Activated CD4-positive, alpha-beta T cell treated with anti-CD3 and anti-CD28 coated beads for 48 hours (primary cell): ENCODE data around the gene SPZ1.
"Not testable (repeated sequence)": the region's sequence is repeated elsewhere in the genome, so short reads cannot be mapped to it uniquely, and the experiment has no call there.

Experiments
- DNase-seq: peaks from one replicate; pipeline ENCODE4 v3.0.0-alpha.2; 2020

SPZ1 gene, protein sequence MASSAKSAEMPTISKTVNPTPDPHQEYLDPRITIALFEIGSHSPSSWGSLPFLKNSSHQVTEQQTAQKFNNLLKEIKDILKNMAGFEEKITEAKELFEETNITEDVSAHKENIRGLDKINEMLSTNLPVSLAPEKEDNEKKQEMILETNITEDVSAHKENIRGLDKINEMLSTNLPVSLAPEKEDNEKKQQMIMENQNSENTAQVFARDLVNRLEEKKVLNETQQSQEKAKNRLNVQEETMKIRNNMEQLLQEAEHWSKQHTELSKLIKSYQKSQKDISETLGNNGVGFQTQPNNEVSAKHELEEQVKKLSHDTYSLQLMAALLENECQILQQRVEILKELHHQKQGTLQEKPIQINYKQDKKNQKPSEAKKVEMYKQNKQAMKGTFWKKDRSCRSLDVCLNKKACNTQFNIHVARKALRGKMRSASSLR

GRCh38 chr5:80319702-80320101, at the start of gene SPZ1:
TSS of gene SPZ1 (plus strand) at chr5:80320002. CDS start at chr5:80320216, 214 bp downstream.
- DNase-seq: no peak

DNA sequence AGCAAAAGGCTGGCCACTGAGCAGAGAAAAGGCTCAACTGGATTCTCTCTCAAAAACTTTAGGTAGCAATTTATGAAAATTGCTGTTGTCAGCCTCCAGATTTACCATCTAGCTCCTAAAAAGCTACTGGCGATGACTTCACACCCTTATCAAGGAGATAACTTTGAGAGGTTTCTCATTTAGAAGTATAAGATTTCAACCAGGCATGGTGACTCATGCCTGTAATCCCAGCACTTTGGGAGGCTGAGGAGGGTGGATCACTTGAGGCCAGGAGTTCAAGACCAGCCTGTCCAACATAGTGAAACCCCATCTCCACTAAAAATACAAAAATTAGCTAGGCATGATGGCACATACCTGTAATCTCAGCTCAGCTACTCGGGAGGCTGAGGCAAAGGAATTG, 49.3 kb upstream of the SPZ1 start:
- not testable (repeated sequence) for DNase-seq

- peak; percentile 20 for DNase-seq
Observed at GRCh38 chr5:80275347-80275746, 44.5 kb upstream of the SPZ1 start.

DNA sequence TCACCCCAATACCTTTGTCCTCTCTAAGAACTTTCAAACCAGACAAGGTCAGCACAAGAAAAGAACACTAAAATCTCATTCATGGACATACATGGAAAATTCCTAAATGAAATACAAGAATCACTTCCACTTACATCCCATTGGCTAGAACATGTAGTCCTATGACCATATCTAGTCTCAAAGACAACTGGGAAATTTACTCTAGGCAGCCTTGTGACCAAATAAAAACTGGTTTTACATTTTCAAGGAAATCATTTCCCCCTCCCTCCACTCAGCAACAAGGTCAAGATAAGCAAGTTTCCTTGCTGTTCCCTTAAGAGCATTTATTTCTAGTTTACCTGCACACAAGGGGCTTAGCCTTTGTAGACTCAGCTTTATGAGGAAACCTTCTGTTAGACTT, 43.6 kb upstream of the SPZ1 start:
- no peak for DNase-seq

DNA sequence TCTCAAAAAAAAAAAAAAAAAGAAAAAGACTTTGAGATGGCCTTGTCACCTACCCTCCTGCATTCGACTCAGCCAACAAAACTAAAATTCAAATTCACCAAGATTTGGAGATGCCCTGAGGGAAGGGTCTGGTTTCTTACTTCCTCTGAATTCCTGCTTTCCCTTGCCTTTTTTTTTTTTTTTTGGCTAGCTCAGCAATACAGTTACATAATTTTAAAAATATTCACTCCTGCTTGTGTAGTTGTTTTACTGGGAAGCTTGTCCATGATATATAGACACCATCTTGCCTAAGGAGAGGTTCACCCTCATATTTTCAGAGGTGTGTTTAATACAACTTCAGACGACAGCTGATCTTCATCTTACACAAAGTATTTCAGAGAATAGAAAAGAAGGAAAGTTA, 42.6 kb upstream of the SPZ1 start:
- no peak for DNase-seq

DNA sequence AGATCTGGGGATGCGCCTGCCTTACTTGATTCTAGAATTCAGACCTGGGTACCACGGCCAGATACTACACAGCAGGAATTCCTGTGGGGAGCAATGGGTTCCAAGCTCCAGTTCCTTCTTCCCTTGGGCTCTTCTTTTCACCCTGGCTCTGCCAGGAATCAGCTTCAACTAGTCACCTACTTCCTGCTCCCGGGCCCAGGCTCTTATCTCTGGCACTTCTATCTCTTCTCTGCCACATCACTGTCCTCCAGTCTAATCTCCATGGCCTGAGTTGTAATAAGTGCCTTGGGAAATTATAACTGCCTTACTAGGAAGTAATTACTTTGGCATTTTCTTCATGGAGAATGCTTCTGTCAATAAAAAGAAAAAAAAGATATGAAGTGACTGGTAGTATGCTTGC, 37.7 kb upstream of the SPZ1 start:
- no peak for DNase-seq

GRCh38 chr5:80283360-80283759, 36.4 kb upstream of the SPZ1 start:
- no peak for DNase-seq

GRCh38 chr5:80284720-80285119, 35.1 kb upstream of the SPZ1 start:
- peak; percentile 46 for DNase-seq

DNA sequence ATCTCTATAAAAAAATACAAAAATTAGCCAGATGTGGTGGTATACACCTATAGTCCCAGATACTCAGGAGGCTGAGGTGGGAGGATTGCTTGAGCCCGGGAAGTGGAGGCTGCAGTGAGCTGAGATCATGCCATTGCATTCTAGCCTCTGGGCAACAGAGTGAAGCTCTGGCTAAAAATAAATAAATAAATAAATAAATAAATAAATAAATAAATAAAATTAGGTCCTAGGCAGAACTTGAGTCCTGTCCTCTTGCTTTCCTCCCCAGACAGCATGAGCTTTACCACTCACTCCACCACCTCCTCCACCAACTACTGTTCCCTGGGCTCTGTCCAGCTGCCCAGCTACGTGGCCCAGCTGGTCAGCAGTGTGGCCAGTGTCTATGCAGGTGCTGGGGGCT, 31.6 kb upstream of the SPZ1 start:
- DNase-seq: no peak

GRCh38 chr5:80289320-80289719, 30.5 kb upstream of the SPZ1 start:
- DNase-seq: no peak

DNA sequence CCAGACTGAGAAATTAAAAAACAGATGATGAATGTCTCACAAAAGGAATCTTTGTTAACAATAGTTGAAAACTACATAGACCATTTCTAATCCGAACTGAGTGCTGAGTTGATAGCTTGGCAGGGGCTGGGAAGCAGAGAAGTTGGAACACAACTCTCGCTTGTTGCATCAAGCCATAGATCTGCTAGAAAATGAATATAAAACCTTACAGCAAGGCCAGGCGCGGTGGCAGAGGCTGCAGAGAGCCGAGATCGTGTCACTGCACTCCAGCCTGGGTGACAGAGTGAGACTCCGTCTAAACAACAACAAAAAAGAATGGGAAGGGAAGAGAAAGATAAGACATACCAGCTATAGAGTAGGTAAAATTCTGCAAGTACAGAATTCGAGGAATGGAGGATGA, 28.0 kb upstream of the SPZ1 start:
- no peak for DNase-seq

DNA sequence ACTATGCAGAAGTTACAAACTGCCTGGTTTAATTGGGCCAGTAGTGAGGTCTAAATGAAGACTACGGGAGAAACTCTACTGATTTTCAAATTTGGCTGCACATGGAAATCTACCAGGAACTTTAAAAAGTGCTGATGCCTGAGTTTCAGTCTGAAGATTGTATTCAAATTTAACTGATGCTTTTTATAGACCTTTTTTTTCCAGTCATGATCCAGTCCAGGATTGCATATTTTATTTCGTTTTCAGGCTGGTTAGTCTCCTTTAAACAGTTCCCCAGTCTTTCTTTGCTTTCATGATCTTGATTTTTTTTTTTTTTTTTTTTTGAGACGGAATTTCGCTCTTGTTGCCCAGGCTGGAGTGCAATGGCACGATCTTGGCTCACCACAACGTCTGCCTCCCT, 23.7 kb upstream of the SPZ1 start:
- no peak for DNase-seq

- DNase-seq: no peak
Observed at GRCh38 chr5:80299601-80300000, 20.2 kb upstream of the SPZ1 start.

- no peak for DNase-seq
Observed at GRCh38 chr5:80300125-80300524, 19.7 kb upstream of the SPZ1 start.

- DNase-seq: not testable (repeated sequence)
Observed at GRCh38 chr5:80300796-80301195, 19.0 kb upstream of the SPZ1 start.

DNA sequence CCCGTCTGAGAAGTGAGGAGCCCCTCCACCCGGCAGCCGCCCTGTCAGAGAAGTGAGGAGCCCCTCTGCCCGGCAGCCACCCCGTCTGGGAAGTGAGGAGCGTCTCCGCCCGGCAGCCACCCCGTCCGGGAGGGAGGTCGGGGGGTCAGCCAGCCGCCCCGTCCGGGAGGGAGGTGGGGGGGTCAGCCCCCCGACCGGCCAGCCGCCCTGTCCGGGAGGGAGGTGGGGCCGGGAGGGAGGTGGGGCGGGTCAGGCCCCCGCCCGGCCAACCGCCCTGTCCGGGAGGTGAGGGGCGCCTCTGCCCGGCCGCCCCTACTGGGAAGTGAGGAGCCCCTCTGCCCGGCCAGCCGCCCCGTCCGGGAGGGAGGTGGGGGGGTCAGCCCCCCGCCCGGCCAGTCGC, 18.5 kb upstream of the SPZ1 start:
- DNase-seq: not testable (repeated sequence)

GRCh38 chr5:80302636-80303035, 17.2 kb upstream of the SPZ1 start:
- DNase-seq: no peak

DNA sequence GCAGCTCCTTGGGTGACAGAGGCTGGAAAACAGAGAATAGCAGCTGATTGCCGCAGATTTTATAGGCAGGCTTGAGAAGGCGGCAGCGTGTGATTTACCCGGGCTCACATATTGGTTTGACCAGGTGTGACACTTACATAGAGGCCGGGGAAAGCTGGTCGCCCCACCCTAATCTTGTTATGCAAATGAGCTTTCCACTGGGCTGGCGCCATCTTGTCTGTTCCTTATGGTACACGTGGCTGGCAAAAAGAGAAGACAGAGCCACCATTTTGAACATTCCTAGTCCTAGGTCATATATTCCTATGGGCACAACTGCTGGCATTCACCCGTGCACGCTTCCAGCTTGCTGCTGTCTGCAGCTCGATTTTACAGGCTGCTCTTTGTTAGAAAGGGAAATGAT, 11.3 kb upstream of the SPZ1 start:
- no peak for DNase-seq

DNA sequence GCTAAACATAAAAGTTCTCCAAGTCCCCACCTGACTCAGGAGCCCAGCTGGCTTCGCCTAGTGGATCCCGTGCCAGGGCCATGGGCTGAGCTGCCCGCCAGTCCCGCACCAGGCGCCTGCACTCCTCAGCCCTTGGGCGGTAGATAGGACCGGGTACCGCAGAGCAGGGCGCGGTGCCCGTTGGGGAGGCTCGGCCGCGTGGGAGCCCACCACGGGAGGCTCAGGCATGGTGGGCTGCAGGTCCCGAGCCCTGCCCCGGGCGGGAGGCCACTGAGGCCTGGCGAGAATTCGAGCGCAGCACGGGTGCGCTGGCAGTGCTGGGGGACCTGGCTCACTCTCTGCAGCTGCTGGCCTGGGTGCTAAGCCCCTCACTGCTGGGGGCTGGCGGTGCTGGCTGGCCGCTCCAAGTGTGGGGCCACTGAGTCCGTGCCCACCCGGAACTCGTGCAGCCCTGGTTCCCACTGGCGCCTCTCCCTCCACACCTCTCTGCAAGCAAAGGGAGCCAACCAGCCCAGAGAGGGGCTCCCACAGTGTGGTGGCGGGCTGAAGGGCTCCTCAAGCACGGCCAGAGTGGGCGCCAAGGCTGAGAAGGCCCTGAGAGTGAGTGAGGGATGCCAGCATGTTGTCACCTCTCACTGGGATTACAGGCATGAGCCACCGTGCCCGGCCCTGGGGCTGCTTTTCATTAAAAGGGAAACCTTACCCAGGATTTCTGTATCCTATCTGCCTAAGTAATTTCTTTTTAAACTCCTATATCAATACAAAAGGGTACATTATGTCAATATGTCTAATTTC, 9.7 kb upstream of the SPZ1 start:
- no peak for DNase-seq

DNA sequence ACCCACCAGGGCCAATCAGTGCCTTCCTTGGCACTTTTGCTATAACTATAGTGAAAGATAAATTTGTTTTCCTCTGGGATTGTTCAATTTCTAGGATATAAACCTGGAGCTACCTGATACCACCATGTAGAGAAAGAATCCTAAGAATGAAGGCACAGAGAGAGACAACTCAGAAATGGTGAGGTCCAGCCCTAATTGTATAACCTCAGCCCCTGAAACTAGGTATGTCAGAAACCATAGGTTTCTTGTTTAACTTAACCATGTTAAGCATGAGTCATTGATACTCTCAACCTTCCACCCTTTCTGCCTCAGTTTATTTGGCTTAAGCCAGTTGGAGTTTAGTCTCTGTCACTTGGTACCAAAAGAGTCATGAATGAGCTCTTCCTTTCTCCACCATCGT, 4.6 kb upstream of the SPZ1 start:
- no peak for DNase-seq

GRCh38 chr5:80318212-80318611, 1.6 kb upstream of the SPZ1 start:
- no peak for DNase-seq

DNA sequence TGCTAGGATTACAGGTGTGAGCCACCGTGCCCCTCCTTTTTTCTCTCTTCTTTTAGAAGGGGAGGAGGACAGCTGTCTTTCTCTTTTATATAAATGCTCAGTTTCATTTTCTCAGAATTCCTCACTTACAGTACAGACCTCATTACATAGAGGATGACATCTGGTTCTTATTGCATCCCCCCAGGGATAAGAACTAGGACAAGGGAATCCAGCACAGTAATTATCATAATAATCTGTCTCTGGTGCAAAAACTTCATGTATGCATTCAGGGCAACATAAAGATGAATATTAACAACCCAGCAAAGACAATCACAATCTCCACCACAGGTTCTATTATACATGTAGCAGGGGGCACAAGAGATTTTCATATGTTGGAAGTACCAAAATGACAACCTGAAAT, 5.1 kb downstream of the SPZ1 start:
- no peak for DNase-seq

DNA sequence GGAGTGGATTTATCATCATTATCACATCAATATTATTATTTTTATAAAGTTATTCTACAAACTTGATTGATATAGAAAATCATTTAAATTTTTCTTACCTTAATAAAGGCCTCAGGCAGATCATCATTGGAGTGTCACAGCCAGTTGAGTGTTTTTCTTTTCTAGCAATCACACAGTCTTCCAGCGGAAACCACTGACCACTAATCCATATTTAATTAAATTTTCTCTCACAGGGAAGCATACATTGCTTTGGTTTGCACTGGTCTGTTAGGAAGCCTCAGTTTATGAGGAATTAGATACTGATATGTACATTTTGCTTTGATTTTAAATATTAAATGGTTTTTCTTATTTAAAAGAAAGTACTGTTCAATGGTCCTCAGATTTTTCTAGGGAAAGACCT, 6.7 kb downstream of the SPZ1 start:
- DNase-seq: no peak

GRCh38 chr5:80337379-80337778, 17.6 kb downstream of the SPZ1 start:
- no peak for DNase-seq
